Type B pancreatic cell (in vitro differentiated cells): ENCODE measurements around the gene TAMALIN. TPM values are rescaled to one million over a fixed set of nuclear protein-coding genes. Genes with fewer than 3 reads are reported as not detected.
A peak's percentile ranks its signal among the peaks of the same experiment; 100 is the strongest.
"Not testable (repeated sequence)": the region's sequence is repeated elsewhere in the genome, so short reads cannot be mapped to it uniquely, and the experiment has no call there.

Experiments
- DNase-seq: peaks from one replicate; pipeline ENCODE4 v3.0.0; 2021; ENCODE audit warnings: mixed read lengths; ENCODE audit not compliant: unreplicated experiment; ENCODE audit errors: extremely low spot score
- H3K27ac Mint-ChIP-seq: 2 replicates; pipeline ENCODE4 v1.8.0; 2021; ENCODE audit warnings: mild to moderate bottlenecking, mixed read lengths
- H3K27me3 Mint-ChIP-seq: 2 replicates; pipeline ENCODE4 v1.8.0; 2021; ENCODE audit warnings: mixed read lengths
- H3K36me3 Mint-ChIP-seq: 2 replicates; pipeline ENCODE4 v1.8.0; 2021; ENCODE audit warnings: mixed read lengths
- H3K4me1 Mint-ChIP-seq: one replicate; pipeline ENCODE4 v1.8.0; 2021; ENCODE audit warnings: mixed read lengths; ENCODE audit not compliant: unreplicated experiment
- H3K4me3 Mint-ChIP-seq: 2 replicates; pipeline ENCODE4 v1.8.0; 2021; ENCODE audit warnings: mild to moderate bottlenecking, mixed read lengths
- H3K9me3 Mint-ChIP-seq: 2 replicates; pipeline ENCODE4 v1.8.0; 2021; ENCODE audit warnings: mixed read lengths
- CTCF ChIP-seq: fragments of 200-600 bp; sonication (generic); conservative IDR thresholded peaks from 2 replicates; pipeline ENCODE4 v1.5.0; 2021; ENCODE audit warnings: antibody characterized with exemption, mild to moderate bottlenecking
- total RNA-seq: library from RNA; stranded (reverse); gene quantifications from 2 replicates; pipeline ENCODE4 v1.2.1, GENCODE V29; 2021; ENCODE audit warnings: low replicate concordance

Gene TAMALIN
- total RNA-seq, 1 donor from 2014 or later, result 16.5 TPM

- H3K27ac Mint-ChIP-seq, result no peak overlapping the region
- TF ChIP-seq CTCF, result no peak
- no peak for DNase-seq
- no peaks in the 10 kb centered on the region for H3K9me3 Mint-ChIP-seq
- H3K27me3 Mint-ChIP-seq, result no peaks in the 10 kb centered on the region
- H3K4me3 Mint-ChIP-seq, result no peak overlapping the region
- peaks cover 23% of the 10 kb centered on the region for H3K36me3 Mint-ChIP-seq
- H3K4me1 Mint-ChIP-seq, result peaks cover 52% of the 10 kb centered on the region
Measured at GRCh38 chr12:51975196-51975595, 31.6 kb upstream of the TAMALIN start.

- H3K4me3 Mint-ChIP-seq, result peak overlapping the region; percentile 32
- peaks cover 29% of the 10 kb centered on the region for H3K36me3 Mint-ChIP-seq
- H3K4me1 Mint-ChIP-seq, result peaks cover 50% of the 10 kb centered on the region
- H3K27me3 Mint-ChIP-seq, result no peaks in the 10 kb centered on the region
- TF ChIP-seq CTCF, result no peak
- H3K27ac Mint-ChIP-seq, result peak overlapping the region; percentile 83
- H3K9me3 Mint-ChIP-seq, result no peaks in the 10 kb centered on the region
- no peak for DNase-seq
Measured at GRCh38 chr12:51976376-51977160, 30.2 kb upstream of the TAMALIN start.

GRCh38 chr12:51977320-51977753 is 29.4 kb upstream of the TAMALIN start:
- no peak overlapping the region for H3K27ac Mint-ChIP-seq
- peaks cover 45% of the 10 kb centered on the region for H3K4me1 Mint-ChIP-seq
- TF ChIP-seq CTCF, result no peak
- no peak for DNase-seq
- peaks cover 34% of the 10 kb centered on the region for H3K36me3 Mint-ChIP-seq
- no peaks in the 10 kb centered on the region for H3K27me3 Mint-ChIP-seq
- no peak overlapping the region for H3K4me3 Mint-ChIP-seq
- H3K9me3 Mint-ChIP-seq, result no peaks in the 10 kb centered on the region

- not testable (repeated sequence) for H3K27me3 Mint-ChIP-seq, DNase-seq, H3K27ac Mint-ChIP-seq, H3K4me3 Mint-ChIP-seq, H3K9me3 Mint-ChIP-seq
- Mint-ChIP-seq H3K36me3 (peaks cover 34% of the 10 kb centered on the region), H3K4me1 (peaks cover 30% of the 10 kb centered on the region)
Measured at GRCh38 chr12:51979306-51979705, 27.4 kb upstream of the TAMALIN start.

- peak; percentile 76 for DNase-seq
- Mint-ChIP-seq H3K4me1 (peaks cover 26% of the 10 kb centered on the region), H3K4me3 (peak overlapping the region; percentile 15), H3K27ac (peak overlapping the region; percentile 65), H3K36me3 (peaks cover 33% of the 10 kb centered on the region), H3K27me3 (no peaks in the 10 kb centered on the region), H3K9me3 (no peaks in the 10 kb centered on the region)
- TF ChIP-seq CTCF, result peak; percentile 99
Measured at GRCh38 chr12:51980051-51980808, 26.5 kb upstream of the TAMALIN start.

- Mint-ChIP-seq H3K9me3 (no peaks in the 10 kb centered on the region), H3K4me3 (no peak overlapping the region), H3K4me1 (peaks cover 23% of the 10 kb centered on the region), H3K27ac (peak overlapping the region; percentile 65), H3K27me3 (no peaks in the 10 kb centered on the region), H3K36me3 (peaks cover 33% of the 10 kb centered on the region)
- TF ChIP-seq CTCF, result no peak
- no peak for DNase-seq
Measured at GRCh38 chr12:51980809-51981127, 26.0 kb upstream of the TAMALIN start.
